T-helper 2 cell treated with Interferon-gamma antibody and Interleukin-4, amounts not matched to agents 5 μg/mL and 100 μg/mL, for 36 hours (primary cell): ENCODE measurements around the gene OR4C15.

Source experiments
- DNase-seq: peaks from one replicate; pipeline ENCODE4 v3.0.0; 2021; ENCODE audit warnings: low spot score
- H3K27ac Mint-ChIP-seq: one replicate; pipeline ENCODE4 v1.8.0; 2021; ENCODE audit warnings: mild to moderate bottlenecking, mixed read lengths
- H3K27me3 Mint-ChIP-seq: one replicate; pipeline ENCODE4 v1.8.0; 2021; ENCODE audit warnings: low read depth, mixed read lengths
- H3K36me3 Mint-ChIP-seq: one replicate; pipeline ENCODE4 v1.8.0; 2021; ENCODE audit warnings: low read depth, mixed read lengths
- H3K4me1 Mint-ChIP-seq: one replicate; pipeline ENCODE4 v1.8.0; 2021; ENCODE audit warnings: low read depth, mixed read lengths
- H3K4me3 Mint-ChIP-seq: one replicate; pipeline ENCODE4 v1.8.0; 2022; ENCODE audit warnings: mild to moderate bottlenecking, moderate library complexity, mixed read lengths
- H3K9me3 Mint-ChIP-seq: one replicate; pipeline ENCODE4 v1.8.0; 2021; ENCODE audit warnings: mixed read lengths

The OR4C15 gene

GRCh38 chr11:55554169-55554568, at the start of gene OR4C15:
Gene OR4C15 (plus strand): TSS chr11:55554469. CDS start chr11:55554469, 0 bp downstream.
- H3K27me3 Mint-ChIP-seq = no peaks in the 10 kb centered on the region
- H3K9me3 Mint-ChIP-seq = peaks cover 55% of the 10 kb centered on the region
- no peak for DNase-seq
- no peaks in the 10 kb centered on the region for H3K36me3 Mint-ChIP-seq
- no peak within 1 kb of the TSS for H3K4me3 Mint-ChIP-seq
- no peaks in the 10 kb centered on the region for H3K4me1 Mint-ChIP-seq
- no peak within 1 kb of the TSS for H3K27ac Mint-ChIP-seq

GRCh38 chr11:55571828-55572227, 17.6 kb downstream of the OR4C15 start, which contains the start of gene OR4C16:
Gene OR4C16 (plus strand): TSS chr11:55572128. CDS start chr11:55572128, 0 bp downstream.
- H3K4me3 Mint-ChIP-seq = no peak within 1 kb of the TSS
- H3K27ac Mint-ChIP-seq = no peak within 1 kb of the TSS
- H3K4me1 Mint-ChIP-seq = no peaks in the 10 kb centered on the region
- no peaks in the 10 kb centered on the region for H3K36me3 Mint-ChIP-seq
- H3K9me3 Mint-ChIP-seq = peaks cover 41% of the 10 kb centered on the region
- no peaks in the 10 kb centered on the region for H3K27me3 Mint-ChIP-seq
- DNase-seq = no peak

- no peaks in the 10 kb centered on the region for H3K36me3 Mint-ChIP-seq
- no peaks in the 10 kb centered on the region for H3K4me1 Mint-ChIP-seq
- peaks cover 41% of the 10 kb centered on the region for H3K9me3 Mint-ChIP-seq
- H3K4me3 Mint-ChIP-seq = no peak overlapping the region
- H3K27me3 Mint-ChIP-seq = no peaks in the 10 kb centered on the region
- no peak overlapping the region for H3K27ac Mint-ChIP-seq
- DNase-seq = no peak
These were observed 18.3 kb downstream of the OR4C15 start for GRCh38 chr11:55572548-55572947.
